AG04449 (cell line): ENCODE measurements around the gene MYO16.

Experiments
- CTCF ChIA-PET: fragments of 350-600 bp; formaldehyde crosslinking; extraction: SDS; loops from one replicate; lab custom pipeline; 2021; ENCODE audit warnings: antibody characterized with exemption; lab: Yijun Ruan, JAX
- POLR2A ChIA-PET: fragments of 400-600, 350-600 bp; formaldehyde crosslinking; extraction: SDS; loops from one replicate; lab custom pipeline; 2020; ENCODE audit warnings: antibody characterized with exemption, inconsistent platforms; lab: Yijun Ruan, JAX
- DNase-seq: peaks from one replicate; pipeline ENCODE4 v3.0.0-alpha.2; 2010; ENCODE audit warnings: low read depth, low spot score
- H3K4me3 ChIP-seq: 2 replicates; pipeline ENCODE4 v1.5.1; 2011; ENCODE audit warnings: low read depth, mild to moderate bottlenecking, control low read depth, low read length
- TF ChIP-seq, protein P1 (sequence below): IDR thresholded peaks from one replicate; pipeline ENCODE4 v1.5.1; 2011; ENCODE audit warnings: mild to moderate bottlenecking, moderate library complexity, low read length, control low read depth, inconsistent platforms; ENCODE audit not compliant: insufficient read depth; ENCODE audit errors: missing control alignments

MYO16 gene

DNA sequence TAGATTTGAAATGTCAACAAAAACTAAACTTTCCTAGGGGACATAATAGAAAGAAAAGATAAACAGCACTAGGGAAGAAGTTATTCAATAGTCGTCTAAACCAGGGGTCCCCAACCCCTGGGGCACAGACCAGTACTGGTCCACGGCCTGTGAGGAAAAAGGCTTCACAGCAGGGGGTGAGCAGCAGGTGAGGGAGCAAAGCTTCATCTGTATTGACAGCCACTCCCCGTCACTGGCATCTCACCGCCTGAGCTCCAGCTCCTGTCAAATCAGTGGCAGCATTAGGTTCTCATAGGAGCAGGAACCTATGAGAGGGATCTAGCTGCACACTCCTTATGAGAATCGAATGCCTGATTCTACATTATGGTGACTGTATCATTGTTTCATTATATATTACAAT is 382.7 kb downstream of the MYO16 start:
- DNase-seq: no peak
- POLR2A ChIA-PET: no interaction called here
- CTCF ChIA-PET: no interaction called here
- no peak overlapping the region for H3K4me3 ChIP-seq
- TF ChIP-seq, protein P1, sequence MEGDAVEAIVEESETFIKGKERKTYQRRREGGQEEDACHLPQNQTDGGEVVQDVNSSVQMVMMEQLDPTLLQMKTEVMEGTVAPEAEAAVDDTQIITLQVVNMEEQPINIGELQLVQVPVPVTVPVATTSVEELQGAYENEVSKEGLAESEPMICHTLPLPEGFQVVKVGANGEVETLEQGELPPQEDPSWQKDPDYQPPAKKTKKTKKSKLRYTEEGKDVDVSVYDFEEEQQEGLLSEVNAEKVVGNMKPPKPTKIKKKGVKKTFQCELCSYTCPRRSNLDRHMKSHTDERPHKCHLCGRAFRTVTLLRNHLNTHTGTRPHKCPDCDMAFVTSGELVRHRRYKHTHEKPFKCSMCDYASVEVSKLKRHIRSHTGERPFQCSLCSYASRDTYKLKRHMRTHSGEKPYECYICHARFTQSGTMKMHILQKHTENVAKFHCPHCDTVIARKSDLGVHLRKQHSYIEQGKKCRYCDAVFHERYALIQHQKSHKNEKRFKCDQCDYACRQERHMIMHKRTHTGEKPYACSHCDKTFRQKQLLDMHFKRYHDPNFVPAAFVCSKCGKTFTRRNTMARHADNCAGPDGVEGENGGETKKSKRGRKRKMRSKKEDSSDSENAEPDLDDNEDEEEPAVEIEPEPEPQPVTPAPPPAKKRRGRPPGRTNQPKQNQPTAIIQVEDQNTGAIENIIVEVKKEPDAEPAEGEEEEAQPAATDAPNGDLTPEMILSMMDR: no peak

DNA sequence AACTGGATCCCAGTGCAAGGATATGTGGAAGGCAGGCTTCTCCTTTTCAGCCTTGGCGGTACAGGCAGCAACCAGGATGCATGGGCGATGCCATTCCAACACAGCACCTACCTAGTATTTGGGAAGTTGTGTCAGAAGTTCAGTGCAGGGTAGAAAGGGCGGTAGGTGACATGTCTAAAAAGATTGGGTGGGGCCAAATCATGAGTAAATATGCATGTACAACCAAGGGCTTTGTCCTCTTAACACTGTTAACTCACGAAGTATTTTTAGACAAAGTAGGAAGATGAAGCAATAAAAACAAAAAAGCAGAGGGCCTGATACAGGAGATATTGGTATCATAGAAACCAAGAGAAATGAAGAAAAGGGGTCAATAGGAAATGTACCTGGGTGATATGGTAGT is 392.1 kb downstream of the MYO16 start:
- H3K4me3 ChIP-seq: no peak overlapping the region
- TF ChIP-seq, protein P1: no peak
- CTCF ChIA-PET: no interaction called here
- no peak for DNase-seq
- POLR2A ChIA-PET: no interaction called here

DNA sequence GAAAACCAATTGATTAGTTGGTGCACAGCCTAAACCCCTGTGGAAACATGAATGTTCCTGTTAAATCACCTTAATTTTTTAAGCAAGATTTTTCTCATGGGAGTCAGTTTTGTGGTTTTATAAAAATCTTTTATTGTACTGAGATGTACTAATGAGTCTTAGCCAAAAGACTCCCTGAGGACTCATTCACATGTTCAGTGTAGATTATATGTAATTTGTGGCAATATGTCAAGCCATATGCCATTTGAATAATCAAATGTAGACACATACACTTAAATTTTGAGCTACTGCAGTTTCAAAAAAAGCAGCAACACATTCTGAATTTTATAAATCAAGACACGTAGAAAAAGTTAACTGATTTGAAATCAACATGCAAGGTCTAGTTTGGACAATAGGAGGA is 395.2 kb downstream of the MYO16 start:
- CTCF ChIA-PET: no interaction called here
- POLR2A ChIA-PET: no interaction called here
- H3K4me3 ChIP-seq: no peak overlapping the region
- no peak for DNase-seq
- TF ChIP-seq, protein P1: no peak

DNA sequence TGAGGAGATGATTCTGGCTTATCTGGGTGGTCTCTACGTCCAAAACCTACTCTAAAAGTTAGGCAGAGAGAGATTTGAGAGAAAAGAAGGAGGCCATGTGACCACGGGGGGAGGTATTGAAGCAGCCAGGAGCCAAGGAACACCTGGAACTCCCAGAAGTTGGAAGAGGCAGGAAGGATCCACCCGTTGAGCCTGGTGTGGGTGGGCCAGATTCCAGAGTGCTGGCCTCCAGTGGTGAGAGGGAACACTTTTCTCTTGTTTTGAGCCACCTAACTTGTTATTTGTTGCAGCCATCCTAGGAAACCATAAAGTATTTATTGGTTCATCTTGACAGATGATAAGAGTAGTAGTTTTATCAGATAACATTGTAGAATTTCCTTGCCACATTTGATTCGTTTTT is 396.9 kb downstream of the MYO16 start:
- DNase-seq: no peak
- ChIA-PET CTCF (no interaction called here), POLR2A (no interaction called here)

DNA sequence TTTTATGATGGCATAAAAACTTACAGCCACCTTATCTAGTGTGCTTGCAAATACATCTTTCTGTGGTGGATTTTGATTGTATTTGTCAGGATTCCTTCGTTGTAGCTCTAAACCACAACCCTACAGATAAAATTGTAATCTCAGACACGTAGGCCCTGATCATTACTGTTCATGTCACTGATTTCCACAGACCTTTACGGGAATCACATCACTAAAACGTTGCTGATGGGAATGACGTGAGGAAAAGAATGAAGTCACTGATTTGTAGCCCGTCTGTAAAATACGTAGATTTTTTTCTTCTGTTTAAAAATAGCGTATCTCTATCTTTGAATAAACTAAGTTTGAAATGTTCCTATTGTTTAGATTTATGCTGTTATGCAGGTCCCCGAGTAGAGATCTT is 399.2 kb downstream of the MYO16 start:
- ChIA-PET CTCF (no interaction called here), POLR2A (no interaction called here)
- TF ChIP-seq, protein P1: no peak
- no peak overlapping the region for H3K4me3 ChIP-seq
- DNase-seq: no peak

More for the DNA sequence above, 396.9 kb downstream of the MYO16 start:
- TF ChIP-seq, protein P1: no peak
- H3K4me3 ChIP-seq: no peak overlapping the region

DNA sequence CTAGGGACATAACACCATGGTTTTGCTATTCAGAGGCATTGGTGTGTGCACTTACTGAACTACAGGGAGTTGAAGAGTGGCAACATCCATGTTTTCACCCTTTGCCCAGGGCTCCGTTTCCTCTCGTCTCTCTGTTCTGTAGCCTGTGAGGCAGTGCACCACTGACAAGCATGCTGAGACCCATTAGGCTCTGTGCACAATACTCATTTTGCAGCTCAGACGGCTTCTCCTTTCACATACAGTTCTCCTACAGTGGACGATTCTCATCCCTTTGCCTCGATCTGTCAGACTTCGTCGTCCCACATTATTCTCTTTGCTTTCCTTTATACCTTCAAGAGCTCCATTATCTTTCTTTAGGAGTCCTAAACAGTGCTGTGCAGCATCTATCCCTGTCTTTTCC is 403.7 kb downstream of the MYO16 start:
- no peak overlapping the region for H3K4me3 ChIP-seq
- CTCF ChIA-PET: no interaction called here
- TF ChIP-seq, protein P1: no peak
- POLR2A ChIA-PET: no interaction called here
- DNase-seq: no peak
